NCI-H1105 treated with DMSO at 0.1 percent for 48 hours (cell line): ENCODE results near the gene LIMA1.
"Not testable (repeated sequence)": the region's sequence is repeated elsewhere in the genome, so short reads cannot be mapped to it uniquely, and the experiment has no call there.

Experiments
- DNase-seq: peaks from one replicate; lab custom pipeline; 2025; lab: John Stamatoyannopoulos, UW

LIMA1 gene

GRCh38 chr12:50283229-50283923 is at the start of gene LIMA1:
TSS of gene LIMA1 (minus strand) at chr12:50283520. CDS start at chr12:50248751, 34,769 bp downstream.
- peak; percentile 78 for DNase-seq

DNA sequence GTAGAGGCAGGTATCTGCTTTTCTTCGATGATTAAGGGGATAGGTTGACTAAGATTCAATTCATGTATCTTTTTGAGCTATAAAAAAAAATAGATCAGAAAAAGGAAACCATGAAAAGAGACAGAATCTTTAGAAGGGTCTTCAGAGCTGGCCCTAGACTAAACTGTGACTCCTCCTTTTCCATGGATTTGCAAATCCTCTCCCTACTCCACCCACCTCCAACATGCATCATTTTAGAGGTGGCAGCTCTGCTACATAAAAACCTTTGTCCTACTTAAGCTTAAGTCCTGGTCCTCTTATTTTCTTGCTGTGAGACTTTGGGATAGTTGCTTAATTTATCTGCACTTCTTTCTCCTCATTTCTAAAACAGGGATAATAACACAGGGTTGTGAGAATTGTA is 48.4 kb upstream of the LIMA1 start:
- no peak for DNase-seq

GRCh38 chr12:50328664-50329063 is 45.3 kb upstream of the LIMA1 start:
- DNase-seq = not testable (repeated sequence)

DNA sequence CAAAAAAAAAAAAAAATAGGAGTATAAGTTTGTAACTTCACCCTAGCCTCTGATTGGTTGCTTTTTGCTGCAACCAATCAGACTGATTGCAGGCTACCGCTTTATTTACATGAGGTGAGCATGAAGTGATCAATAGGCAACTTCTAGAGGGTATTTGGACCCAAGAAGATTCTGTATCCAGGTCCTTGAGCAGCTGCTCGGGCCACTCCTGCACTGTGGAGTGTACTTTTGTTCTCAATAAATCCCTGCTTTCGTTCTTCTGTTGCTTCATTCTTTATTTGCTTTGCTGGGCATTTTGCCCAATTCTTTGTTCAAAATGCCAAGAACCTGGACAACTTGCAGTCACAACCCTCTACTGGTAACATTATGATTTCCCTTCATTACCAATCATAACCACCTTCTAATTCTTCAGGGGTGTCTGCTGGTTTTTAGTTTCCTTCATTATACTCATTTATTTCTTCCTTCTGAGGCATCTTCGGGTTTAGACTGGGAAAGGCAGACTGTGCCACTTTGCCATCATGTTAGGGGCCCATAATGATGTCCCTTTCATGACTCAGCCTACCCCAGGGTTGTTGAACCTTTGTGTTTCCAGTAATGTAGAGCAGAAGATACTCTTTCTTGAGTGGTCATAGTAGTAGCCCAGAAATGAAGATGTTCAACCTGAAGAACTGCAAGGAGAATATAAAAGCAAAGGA is 43.4 kb upstream of the LIMA1 start:
- DNase-seq = peak; percentile 32

DNA sequence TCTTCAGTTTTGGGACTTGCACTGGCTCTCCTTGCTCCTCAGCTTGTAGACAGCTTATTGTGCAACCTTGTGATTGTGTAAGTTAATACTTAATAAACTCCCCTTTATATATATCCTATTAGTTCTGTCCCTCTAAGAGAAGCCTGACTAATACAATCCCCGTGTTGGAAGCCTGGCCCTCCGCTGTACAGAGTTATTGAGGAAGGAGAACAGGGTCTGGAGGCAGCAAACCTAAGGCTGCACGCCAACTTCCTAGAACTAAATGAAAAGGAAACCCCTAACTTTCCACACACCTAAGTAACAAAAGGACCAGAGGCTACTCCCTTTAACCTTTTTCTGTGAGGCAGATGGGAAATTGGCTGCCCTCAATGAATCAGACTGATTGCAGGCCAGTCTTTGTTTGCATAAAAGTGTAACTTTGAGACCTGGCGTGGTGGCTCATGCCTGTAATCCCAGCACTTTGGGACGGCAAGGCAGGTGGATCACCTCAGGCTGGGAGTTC is 42.6 kb upstream of the LIMA1 start:
- no peak for DNase-seq

- not testable (repeated sequence) for DNase-seq
These were observed 41.5 kb upstream of the LIMA1 start for GRCh38 chr12:50324770-50325169.

GRCh38 chr12:50324077-50324476 is 40.8 kb upstream of the LIMA1 start:
- not testable (repeated sequence) for DNase-seq

GRCh38 chr12:50322206-50322605 is 38.9 kb upstream of the LIMA1 start:
- no peak for DNase-seq

GRCh38 chr12:50317203-50317602 is 33.9 kb upstream of the LIMA1 start:
- DNase-seq = no peak

DNA sequence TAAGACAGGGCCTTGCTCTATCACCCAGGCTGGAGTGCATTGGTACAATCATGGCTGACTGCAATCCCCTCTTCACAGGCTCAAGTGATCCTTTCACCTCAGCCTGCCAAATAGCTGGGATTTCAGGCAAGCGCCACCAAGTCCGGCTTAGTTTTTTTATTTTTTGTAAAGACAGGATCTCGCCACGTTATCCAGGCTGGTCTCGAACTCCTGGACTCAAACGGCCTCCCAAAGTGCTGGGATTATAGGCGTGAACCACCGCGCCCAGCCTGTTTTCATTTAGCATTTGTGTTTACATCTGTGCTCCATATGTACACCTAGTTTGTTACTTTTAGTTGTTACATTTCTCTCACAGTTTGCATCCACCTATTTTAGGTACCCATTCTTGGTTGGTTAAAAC is 32.5 kb upstream of the LIMA1 start:
- no peak for DNase-seq

DNA sequence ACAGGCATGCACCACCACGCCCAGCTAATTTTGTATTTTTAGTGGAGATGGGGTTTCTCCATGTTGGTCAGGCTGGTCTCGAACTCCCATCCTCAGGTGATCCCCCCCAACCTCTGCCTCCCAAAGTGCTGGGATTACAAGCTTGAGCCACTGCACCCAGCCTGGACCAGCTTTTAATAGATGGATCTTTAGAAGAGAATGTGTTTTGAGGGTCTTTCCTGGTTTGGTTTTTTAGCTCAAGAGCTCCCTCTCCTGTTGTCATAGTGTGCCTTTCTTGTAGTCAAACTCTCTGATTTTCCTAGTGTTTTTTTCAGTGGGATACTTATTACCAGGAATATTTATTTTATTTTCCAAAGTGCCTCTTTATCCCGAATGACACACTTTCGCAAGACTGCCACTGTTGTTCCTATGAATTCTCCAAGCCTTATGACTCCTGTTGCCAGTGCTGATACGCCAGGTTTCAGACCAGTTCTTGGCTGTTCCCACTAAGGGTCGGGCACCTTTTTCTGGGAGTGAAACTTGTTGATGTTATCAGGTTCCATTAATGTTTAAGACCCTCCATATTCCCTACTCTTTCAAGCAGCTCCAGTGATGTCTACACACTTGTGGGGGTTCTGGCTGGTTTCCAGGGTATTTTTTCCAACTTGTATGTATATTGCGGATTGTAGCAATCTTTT is 31.5 kb upstream of the LIMA1 start:
- peak; percentile 20 for DNase-seq

- not testable (repeated sequence) for DNase-seq
These were observed 30.7 kb upstream of the LIMA1 start for GRCh38 chr12:50313971-50314370.

DNA sequence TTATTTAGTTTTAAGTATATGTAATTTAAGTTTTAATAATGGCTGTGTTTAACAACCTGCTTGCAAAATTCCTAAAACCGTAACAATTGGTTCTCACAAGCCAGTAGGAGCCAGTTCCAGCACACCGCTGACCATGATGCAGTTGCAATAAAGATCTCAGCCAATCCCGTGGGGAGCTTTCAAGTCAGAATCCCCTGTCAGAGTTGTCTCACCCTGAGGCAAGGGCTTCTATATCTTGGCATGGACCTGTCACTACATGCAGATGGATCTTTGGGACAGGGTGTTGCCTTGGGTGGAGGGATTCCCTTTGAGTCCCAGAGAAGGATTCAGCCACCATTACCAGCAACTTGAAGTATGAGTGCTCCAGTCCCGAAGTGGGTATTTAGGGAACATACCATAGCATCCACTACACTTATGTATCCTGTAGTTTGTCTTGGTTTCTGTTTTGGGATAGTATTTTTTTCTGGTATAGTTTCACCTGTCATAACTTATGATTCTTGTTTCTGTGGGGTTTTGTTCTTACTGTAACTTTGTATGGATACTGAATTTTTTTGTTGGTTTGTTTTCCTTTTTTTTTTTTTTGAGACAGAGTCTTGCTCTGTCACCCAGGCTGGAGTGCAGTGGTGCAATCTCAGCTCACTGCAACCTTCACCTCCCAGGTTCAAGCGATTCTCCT is 30.1 kb upstream of the LIMA1 start:
- no peak for DNase-seq

DNA sequence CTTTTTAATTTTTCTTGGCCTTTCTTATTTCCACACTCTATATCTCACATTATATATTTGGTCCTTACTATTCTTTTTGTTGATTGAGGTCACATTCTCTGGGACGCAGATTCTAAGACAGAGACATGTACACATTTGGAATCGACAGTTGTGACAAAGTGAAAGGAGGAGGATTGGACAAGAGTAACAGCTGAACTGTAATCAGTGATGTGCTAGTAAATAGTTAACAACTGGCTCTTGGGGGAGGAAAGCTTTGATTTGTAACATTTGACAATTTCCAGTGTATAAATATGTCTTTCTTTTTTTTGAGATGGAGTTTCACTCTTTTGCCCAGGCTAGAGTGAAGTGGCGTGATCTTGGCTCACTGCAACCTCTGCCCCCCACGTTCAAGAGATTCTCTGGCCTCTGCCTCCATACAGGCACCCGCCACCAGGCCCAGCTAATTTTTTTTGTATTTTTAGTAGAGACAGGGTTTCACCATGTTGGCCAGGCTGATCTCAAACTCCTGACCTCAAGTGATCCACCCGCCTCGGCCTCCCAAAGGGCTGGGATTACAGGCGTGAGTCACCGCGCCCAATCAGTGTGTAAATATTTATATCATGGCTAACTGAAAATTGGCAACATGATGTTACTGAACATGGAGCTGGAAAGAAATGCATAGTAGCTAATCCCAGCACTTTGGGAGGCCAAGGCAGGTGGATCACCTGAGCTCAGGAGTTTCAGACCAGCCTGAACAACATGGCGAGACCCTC is 28.7 kb upstream of the LIMA1 start:
- DNase-seq = not testable (repeated sequence)

DNA sequence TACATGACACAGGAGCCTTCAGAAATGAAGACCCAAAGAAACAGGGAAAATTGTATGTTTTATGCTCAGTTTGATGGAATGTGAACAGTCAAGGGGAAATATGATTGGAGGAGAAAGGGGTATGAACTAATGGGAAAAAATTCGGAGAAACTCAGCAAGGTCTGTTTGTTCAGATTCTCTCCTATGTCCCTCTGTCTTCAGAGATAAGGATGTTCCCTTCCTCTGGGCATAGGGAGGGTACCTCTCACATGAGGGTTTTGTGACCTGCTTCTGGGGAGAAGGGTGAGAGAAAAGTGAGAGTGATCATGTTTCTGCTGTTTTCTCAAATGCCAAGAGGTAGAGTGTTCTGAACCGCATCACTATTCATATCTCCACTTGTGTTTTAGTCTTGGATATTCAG is 26.6 kb upstream of the LIMA1 start:
- no peak for DNase-seq

DNA sequence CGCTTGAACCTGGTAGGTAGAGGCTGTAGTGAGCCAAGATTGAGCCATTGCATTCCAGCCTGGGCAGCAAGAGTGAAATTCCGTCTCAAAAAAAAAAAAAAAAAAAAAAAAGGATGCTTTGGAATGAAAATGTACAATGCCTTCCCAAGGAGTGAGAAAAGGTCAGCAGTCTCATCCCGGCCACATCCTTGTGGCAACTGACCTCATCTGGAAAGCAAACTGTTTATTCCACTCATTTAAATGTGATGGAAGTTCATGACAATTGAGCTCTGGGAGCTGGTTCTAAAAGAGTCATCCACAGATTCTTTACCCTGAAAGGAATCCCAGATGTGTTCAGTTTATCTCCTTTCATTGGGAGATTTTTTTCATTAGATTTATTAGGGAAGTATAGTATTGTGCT is 19.4 kb upstream of the LIMA1 start:
- DNase-seq = no peak

GRCh38 chr12:50297996-50298395 is 14.7 kb upstream of the LIMA1 start:
- no peak for DNase-seq

DNA sequence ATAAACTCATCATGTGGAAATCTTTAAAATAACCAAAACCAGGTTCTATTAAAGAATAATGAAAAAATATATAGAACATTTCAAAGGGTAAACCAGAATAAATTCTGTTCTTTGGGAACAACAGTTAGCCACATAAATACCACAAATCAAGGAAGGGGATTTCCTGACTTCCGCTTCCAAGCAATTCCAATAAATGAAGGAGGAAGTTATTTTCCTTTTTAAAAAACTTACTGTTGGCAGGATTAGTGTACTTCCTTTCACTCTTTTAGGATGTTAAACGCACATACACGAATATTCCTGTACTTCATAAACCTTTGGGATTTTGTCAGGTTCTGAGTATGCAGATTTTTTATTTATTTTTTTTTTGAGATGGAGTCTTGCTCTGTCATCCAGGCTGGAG is 13.7 kb upstream of the LIMA1 start:
- no peak for DNase-seq

- DNase-seq = no peak
These were observed 13.2 kb upstream of the LIMA1 start for GRCh38 chr12:50296554-50296953.

- DNase-seq = no peak
These were observed 8.1 kb upstream of the LIMA1 start for GRCh38 chr12:50291377-50291776.

GRCh38 chr12:50290692-50291091 is 7.4 kb upstream of the LIMA1 start:
- not testable (repeated sequence) for DNase-seq

DNA sequence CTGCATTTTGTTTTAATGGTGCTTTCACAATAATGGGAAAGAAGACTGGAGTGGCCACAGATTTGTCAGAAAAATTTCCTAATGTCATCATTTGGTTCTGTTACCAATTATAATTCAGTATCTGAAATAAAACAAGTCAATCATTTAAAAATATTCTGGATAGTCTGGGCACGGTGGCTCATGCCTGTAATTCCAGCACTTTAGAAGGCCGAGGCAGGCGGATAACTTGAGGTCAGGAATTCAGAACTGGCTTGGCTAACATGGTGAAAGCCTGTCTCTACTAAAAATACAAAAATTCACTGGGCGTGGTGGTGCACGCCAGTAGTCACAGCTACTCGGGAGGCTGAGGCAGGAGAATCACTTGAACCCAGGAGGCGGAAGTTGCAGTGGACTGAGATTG is 4.0 kb upstream of the LIMA1 start:
- DNase-seq = no peak
